GM18508 (cell line): Measurements from ENCODE around the gene TNFRSF1A.

Experiments used
- ATAC-seq: cut with Tn5 transposase; IDR thresholded peaks from one replicate; pipeline ENCODE4 v1.9.1; 2021; ENCODE audit warnings: moderate number of reproducible peaks; ENCODE audit not compliant: insufficient read depth, unreplicated experiment

Gene TNFRSF1A

GRCh38 chr12:6341417-6342139 lies at the start of gene TNFRSF1A:
Gene TNFRSF1A, minus strand, starts transcription at chr12:6342076. Its CDS starts 262 bp downstream, at chr12:6341814.
- no peak for ATAC-seq

DNA sequence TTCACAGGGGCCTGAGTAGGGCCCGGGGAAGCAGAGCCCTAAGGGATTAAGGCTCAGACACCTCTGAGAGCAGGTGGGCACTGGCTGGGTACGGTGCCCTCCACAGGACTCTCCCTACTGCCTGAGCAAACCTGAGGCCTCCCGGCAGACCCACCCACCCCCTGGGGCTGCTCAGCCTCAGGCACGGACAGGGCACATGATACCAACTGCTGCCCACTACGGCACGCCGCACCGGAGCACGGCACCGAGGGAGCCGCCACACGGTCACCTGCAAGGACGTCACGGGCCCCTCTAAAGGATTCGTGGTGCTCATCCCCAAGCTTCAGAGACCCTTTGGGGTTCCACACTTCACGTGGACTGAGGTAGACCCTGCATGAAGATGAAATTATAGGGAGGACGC lies 49.1 kb upstream of the TNFRSF1A start:
- ATAC-seq: no peak

DNA sequence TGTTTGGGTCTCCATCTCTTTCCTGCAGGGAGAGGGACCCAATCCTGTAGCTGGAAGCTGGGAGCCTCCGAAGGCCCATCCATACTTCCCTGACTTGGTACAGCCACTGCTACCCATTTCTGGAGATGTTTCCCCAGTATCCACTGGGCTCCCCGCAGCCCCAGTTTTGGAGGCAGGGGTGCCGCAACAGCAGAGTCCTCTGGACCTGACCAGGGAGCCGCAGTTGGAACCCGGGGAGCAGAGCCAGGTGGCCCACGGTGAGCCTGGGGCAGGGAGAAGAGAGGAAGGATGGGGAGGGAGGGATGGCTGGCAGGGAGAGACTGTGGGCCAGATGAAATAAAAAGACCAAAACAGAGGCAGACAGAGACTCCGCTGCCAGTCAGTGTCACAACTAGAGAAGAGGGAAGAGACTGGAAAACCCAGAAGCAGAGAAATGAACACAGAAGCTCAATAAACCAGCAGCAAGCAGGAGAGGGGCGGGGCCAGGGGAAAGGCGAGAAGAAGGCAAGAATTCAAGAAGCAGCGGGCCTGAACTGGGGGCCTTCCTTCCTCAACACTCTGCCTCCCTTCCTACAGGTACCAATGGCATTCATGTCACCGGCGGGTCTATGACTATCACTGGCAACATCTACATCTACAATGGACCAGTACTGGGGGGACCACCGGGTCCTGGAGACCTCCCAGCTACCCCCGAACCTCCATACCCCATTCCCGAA lies 48.4 kb upstream of the TNFRSF1A start:
- no peak for ATAC-seq

- no peak for ATAC-seq
Measured at GRCh38 chr12:6387541-6387940, 45.7 kb upstream of the TNFRSF1A start.

DNA sequence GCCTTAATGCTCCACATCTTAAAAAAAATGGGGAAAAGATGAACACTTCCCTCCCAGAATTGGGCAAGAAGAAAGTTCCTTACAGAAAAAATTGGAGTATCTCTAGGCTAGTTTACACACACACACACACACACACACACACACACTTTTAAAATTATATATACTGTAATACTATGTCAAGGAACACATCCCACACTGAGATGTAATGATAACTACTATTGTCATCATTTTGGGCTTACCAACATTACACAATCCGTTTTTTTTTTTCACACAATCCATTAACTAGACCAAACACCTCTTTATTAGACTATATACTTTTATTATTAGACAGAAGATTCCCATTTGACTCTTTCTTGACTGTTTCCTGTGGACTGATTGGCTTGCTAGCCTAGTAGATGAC lies 44.6 kb upstream of the TNFRSF1A start:
- no peak for ATAC-seq

DNA sequence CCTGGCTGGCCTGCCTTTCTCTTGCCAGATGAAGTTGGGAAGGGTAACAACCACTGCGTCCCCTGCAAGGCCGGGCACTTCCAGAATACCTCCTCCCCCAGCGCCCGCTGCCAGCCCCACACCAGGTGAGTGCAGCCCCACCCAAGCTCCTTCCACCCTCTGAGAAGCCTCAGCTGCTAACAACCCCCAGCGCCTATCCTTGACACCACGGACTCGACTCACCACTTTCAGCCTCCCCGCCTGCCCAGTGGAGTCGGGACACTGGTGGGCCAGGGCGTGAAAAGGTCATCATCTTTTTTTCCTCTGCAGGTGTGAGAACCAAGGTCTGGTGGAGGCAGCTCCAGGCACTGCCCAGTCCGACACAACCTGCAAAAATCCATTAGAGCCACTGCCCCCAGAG lies 44.2 kb upstream of the TNFRSF1A start:
- ATAC-seq: no peak

GRCh38 chr12:6384499-6385436 lies 42.9 kb upstream of the TNFRSF1A start:
- no peak for ATAC-seq

GRCh38 chr12:6383572-6384498 lies 42.0 kb upstream of the TNFRSF1A start, which contains the start of gene LTBR:
Gene LTBR, plus strand, starts transcription at chr12:6384162. Its CDS starts 197 bp downstream, at chr12:6384359.
- no peak for ATAC-seq

DNA sequence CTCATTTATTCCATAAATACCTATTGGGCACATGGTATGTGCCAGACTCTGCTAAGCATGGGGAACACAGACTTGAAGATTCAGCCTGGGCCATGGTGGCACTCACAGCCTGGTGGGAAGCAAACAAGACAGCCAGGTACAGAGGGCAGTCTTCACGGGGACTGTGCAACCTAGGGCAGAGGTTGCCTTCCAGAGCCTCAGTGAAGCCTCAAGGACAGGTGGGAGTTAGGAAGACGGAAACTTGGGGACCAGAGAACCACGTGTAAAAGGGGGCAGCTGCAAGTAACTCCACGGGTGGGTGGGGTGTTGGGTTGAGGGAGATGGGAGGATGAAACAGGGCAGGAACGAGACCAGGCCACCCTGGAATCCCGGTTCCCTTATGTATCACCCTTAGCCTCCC lies 41.1 kb upstream of the TNFRSF1A start:
- ATAC-seq: no peak

DNA sequence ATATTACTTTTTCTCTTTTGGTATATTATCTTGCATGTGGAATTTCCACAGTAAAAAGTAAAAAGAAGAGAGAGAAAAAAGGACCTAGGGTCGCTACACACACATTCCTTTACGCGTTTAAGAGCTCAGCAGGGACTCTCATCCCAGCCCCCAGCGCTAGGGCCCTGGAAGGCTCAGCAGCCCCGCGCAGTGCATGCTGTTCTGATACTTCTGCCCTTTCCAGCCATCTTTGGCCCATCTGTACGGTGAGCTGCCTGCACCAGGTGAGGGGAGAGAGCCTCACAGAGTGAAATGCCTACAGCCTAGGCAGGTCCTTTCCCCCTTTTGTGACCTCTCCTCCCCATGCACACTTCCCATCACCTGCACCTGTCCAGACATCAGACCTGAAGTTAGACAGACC lies 40.5 kb upstream of the TNFRSF1A start:
- no peak for ATAC-seq

DNA sequence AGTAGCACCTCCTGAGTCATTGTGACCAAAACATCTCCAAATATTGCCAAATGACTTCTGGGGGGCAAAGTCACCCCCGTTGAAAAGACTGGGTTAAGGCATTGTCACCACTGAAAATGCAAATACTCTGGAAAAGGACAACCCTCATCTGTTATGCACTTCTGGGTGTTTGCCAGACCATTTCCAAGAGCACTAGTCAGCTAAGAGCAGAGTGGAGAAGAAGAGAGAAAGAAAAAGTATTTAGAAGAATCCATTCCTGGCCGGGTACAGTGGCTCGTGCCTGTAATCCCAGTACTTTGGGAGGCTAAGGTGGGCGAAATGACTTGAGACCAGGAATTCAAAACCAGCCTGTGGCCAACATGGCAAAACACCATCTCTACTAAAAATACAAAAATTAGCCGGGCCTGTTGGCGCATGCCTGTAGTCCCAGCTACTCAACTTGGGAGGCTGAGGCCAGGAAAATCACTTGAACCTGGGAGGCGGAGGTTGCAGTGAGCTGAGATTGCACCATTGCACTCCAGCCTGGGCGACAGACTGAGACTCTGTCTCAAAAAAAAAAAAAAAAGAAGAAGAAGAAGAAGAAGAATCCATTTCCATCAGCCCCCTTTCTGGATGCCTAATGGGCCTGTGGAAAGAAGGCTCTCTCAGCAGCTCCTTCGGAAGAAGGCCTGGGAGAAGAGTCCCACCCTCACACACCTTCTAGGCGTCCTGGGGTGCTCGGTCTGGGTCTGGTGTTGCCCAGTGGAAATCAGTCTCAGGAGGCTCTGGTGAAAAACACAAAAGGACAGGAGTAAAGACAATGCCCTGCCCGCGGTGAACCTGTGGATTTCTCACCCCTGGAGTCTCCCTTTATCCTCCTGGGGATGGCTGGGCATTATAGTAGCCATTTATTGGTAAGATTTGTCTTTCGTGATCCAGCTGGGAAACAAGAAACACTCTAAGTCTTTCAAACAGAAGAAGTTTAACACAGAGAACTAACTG lies 38.6 kb upstream of the TNFRSF1A start:
- no peak for ATAC-seq

GRCh38 chr12:6378709-6379472 lies 37.0 kb upstream of the TNFRSF1A start:
- no peak for ATAC-seq

- ATAC-seq: no peak
Measured at GRCh38 chr12:6377667-6377994, 35.8 kb upstream of the TNFRSF1A start.

DNA sequence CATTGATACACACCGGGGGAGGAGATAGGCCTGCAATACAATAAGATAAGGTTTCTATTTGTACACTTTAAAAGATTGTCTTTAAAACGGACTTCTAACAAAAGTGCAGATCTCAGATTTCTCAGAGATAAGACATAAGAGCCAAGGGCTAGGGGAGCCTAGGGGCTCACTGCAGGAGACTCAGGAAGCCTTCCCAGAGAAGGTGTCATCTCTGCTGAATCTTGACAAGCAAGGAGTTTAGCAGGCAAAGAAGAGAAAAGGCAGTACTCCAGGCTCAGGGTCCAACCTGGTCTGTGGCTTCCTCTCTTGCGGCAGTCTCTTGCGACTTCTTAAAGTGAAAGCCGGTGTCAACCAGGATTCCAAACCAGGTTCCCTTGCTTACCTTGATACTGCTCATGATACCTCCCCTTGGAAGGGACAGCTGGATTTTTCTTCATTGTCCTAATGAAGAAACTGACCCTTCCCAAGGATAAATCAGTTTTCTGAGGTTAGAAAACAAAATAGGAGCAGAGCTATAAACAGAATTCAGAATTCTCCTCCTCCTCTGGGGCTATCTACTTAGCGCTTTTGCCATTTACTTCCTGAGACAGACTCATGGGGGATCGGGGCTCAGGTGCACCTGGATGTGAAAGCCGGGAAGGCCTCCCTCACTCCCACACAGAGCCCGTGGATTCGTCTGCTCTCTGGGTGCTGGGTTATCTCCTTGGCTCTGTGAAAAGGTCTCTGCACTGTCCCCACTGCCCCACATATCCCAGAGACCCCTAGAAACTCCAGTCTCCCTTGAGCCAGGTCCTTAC lies 35.2 kb upstream of the TNFRSF1A start:
- ATAC-seq: no peak

- no peak for ATAC-seq
Measured at GRCh38 chr12:6376079-6376869, 34.4 kb upstream of the TNFRSF1A start.

DNA sequence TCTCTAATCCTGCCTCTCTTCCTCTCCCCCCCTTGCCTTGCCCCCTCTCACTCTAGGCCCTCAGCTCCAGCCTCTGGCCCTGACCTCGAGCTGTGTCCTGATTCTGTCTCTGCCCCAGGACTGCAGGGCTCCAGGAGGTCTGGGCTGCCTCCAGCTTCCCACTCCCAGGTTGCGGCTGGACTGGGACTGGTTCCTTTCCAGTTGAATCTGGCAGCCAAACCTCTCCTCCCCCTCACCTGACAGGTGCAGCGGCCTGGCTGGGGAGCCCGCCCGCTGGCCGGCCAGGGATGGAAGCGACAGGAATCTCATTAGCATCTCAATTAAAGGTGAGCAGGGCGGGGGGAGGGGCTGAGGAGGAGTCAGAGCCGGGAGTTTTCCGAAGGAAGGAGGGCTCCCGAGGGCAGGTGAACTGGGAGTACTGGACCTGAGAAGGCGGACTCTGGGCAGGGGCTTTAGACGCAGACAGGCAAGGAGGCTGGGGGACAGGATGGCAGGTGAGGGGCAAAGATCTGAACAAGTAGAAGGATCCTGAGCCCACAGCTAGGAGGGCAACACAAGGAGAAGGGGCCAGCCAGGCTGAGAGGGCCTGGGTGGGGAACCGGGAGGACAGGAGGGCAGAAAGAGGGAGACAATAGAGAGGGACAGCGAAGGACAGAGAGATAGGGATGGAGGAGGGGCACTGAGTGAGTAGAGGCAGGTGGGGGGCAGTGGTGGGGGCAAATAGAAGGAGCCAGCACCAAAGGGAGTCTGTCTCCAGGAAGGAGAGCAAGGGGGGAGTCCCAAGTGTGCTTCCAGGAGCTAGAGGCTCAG lies 33.6 kb upstream of the TNFRSF1A start, which contains the start of gene SCNN1A:
Gene SCNN1A, minus strand, starts transcription at position 295 of the 810 bp plus-strand sequence. CDS start 780 bp downstream, outside the sequence.
- no peak for ATAC-seq
